ENCODE measurements around the gene SLC26A2. TPM values are rescaled to one million over a fixed set of nuclear protein-coding genes. Genes with fewer than 3 reads are reported as not detected.
A peak's percentile ranks its signal among the peaks of the same experiment; 100 is the strongest.

The SLC26A2 gene
- total RNA-seq, 2 donors from 2014 or later: 16.9 to 32.0 TPM

GRCh38 chr5:150000256-150000989 lies 39.9 kb downstream of the SLC26A2 start, which contains the start of the genes HMGXB3 and TIGD6:
TSS of gene HMGXB3 (plus strand) at chr5:150000739. CDS start at chr5:150004853, 4,114 bp downstream.
TSS of gene TIGD6 (minus strand) at chr5:150000654. CDS start at chr5:149996348, 4,306 bp downstream.
- ATAC-seq (ENCODE audit: insufficient number of reproducible peaks, low FRiP score, low read depth): peak; percentile 55

GRCh38 chr5:150000990-150001659 lies 40.6 kb downstream of the SLC26A2 start:
- peaks cover 6% of the 10 kb centered on the region for H3K36me3 ChIP-seq
- peak overlapping the region; percentile 85 to 86 for H3K27ac ChIP-seq
- DNase-seq (ENCODE audit: low spot score) (no peak), ATAC-seq (ENCODE audit: insufficient number of reproducible peaks, low FRiP score, low read depth) (no peak)
- no peaks in the 10 kb centered on the region for H3K9me3 ChIP-seq
- no peak for TF ChIP-seq CTCF (IDR thresholded peaks at IDR 0.05)
- H3K4me3 ChIP-seq: peak overlapping the region; percentile 85
- no peaks in the 10 kb centered on the region for H3K27me3 ChIP-seq (replicated peaks; ENCODE audit: insufficient read depth)
- H3K4me1 ChIP-seq (ENCODE audit: control insufficient read depth in 1 of 2, low read depth in 2 of 2): peaks cover 7 to 33% of the 10 kb centered on the region in 2 donors

More at GRCh38 chr5:150000256-150000989, 39.9 kb downstream of the SLC26A2 start, which contains the start of the genes HMGXB3 and TIGD6:
- peak within 1 kb of the TSS; percentile 85 for H3K4me3 ChIP-seq
- no peak for TF ChIP-seq CTCF (IDR thresholded peaks at IDR 0.05)
- DNase-seq (ENCODE audit: low spot score): peak; percentile 53
- H3K9me3 ChIP-seq: no peaks in the 10 kb centered on the region
- peaks cover 7 to 38% of the 10 kb centered on the region in 2 donors for H3K4me1 ChIP-seq (ENCODE audit: control insufficient read depth in 1 of 2, low read depth in 2 of 2)
- peaks cover 6% of the 10 kb centered on the region for H3K36me3 ChIP-seq
- no peaks in the 10 kb centered on the region for H3K27me3 ChIP-seq (replicated peaks; ENCODE audit: insufficient read depth)
- H3K27ac ChIP-seq: peak within 1 kb of the TSS; percentile 85 to 86

- peaks cover 9% of the 10 kb centered on the region for H3K36me3 ChIP-seq
- peak overlapping the region; percentile 85 for H3K4me3 ChIP-seq
- H3K27me3 ChIP-seq (replicated peaks; ENCODE audit: insufficient read depth): no peaks in the 10 kb centered on the region
- peak; percentile 64 for ATAC-seq (ENCODE audit: insufficient number of reproducible peaks, low FRiP score, low read depth)
- TF ChIP-seq CTCF (IDR thresholded peaks at IDR 0.05): peak; percentile 74
- DNase-seq (ENCODE audit: low spot score): no peak
- peak overlapping the region; percentile 85 to 86 for H3K27ac ChIP-seq
- peaks cover 7 to 33% of the 10 kb centered on the region in 2 donors for H3K4me1 ChIP-seq (ENCODE audit: control insufficient read depth in 1 of 2, low read depth in 2 of 2)
- no peaks in the 10 kb centered on the region for H3K9me3 ChIP-seq
These were observed 41.3 kb downstream of the SLC26A2 start for GRCh38 chr5:150001660-150002486.

GRCh38 chr5:150006318-150006717 lies 45.8 kb downstream of the SLC26A2 start:
- no peak for ATAC-seq (ENCODE audit: insufficient number of reproducible peaks, low FRiP score, low read depth)
- peaks cover 7 to 19% of the 10 kb centered on the region in 2 donors for H3K4me1 ChIP-seq (ENCODE audit: control insufficient read depth in 1 of 2, low read depth in 2 of 2)

More at GRCh38 chr5:150006318-150006717, 45.8 kb downstream of the SLC26A2 start:
- H3K9me3 ChIP-seq: no peaks in the 10 kb centered on the region
- TF ChIP-seq CTCF (IDR thresholded peaks at IDR 0.05): no peak
- H3K36me3 ChIP-seq: peaks cover 19% of the 10 kb centered on the region
- H3K27me3 ChIP-seq (replicated peaks; ENCODE audit: insufficient read depth): no peaks in the 10 kb centered on the region
- no peak overlapping the region for H3K27ac ChIP-seq
- no peak for DNase-seq (ENCODE audit: low spot score)
- H3K4me3 ChIP-seq: no peak overlapping the region

Measured in thoracic aorta (tissue), 2 donors.